Neuronal stem cell (in vitro differentiated cells): ENCODE data around the gene RGSL1. TPM values are rescaled to one million over a fixed set of nuclear protein-coding genes. Genes with fewer than 3 reads are reported as not detected.
A peak's percentile ranks its signal among the peaks of the same experiment; 100 is the strongest.

ENCODE experiments used
- DNase-seq: peaks from one replicate; pipeline ENCODE4 v3.0.0-alpha.2; 2013; ENCODE audit warnings: low spot score
- H2AFZ ChIP-seq: one replicate; pipeline ENCODE4 v1.6.1; 2013; ENCODE audit warnings: mild to moderate bottlenecking, low read length, inconsistent platforms
- H2AK5ac ChIP-seq: 2 replicates; pipeline ENCODE4 v1.6.1; 2013; ENCODE audit warnings: low read depth, mild to moderate bottlenecking, inconsistent platforms, low read length, moderate library complexity, mixed read lengths
- H2BK120ac ChIP-seq: 2 replicates; pipeline ENCODE4 v1.6.1; 2013; ENCODE audit warnings: low read depth, mild to moderate bottlenecking, inconsistent platforms, low read length, moderate library complexity, mixed read lengths
- H2BK12ac ChIP-seq: one replicate; pipeline ENCODE4 v1.6.1; 2013; ENCODE audit warnings: low read length, inconsistent platforms
- H2BK15ac ChIP-seq: 2 replicates; pipeline ENCODE4 v1.6.1; 2013; ENCODE audit warnings: mild to moderate bottlenecking, low read length, inconsistent platforms, mixed read lengths
- H2BK5ac ChIP-seq: one replicate; pipeline ENCODE4 v1.6.1; 2013; ENCODE audit warnings: inconsistent platforms, mild to moderate bottlenecking, low read length, moderate library complexity
- H3K14ac ChIP-seq: one replicate; pipeline ENCODE4 v1.6.1; 2013; ENCODE audit warnings: low read length, inconsistent platforms
- H3K18ac ChIP-seq: 2 replicates; pipeline ENCODE4 v1.6.1; 2013; ENCODE audit warnings: low read length, inconsistent platforms
- H3K23ac ChIP-seq: 2 replicates; pipeline ENCODE4 v1.6.1; 2013; ENCODE audit warnings: low read depth, mild to moderate bottlenecking, mixed read lengths, low read length, inconsistent platforms; ENCODE audit not compliant: poor library complexity
- H3K27ac ChIP-seq: replicated peaks from 3 replicates; pipeline ENCODE4 v1.5.1; 2013; ENCODE audit warnings: low read length, inconsistent platforms
- H3K27me3 ChIP-seq, 3 experiments: 2 replicates each; pipeline ENCODE4 v1.6.1; 2013; ENCODE audit warnings: low read length in 3 of 3, mild to moderate bottlenecking in 2 of 3, inconsistent platforms in 1 of 3, low read depth in 1 of 3, mixed read lengths in 1 of 3, moderate library complexity in 1 of 3; ENCODE audit not compliant: control insufficient read depth in 3 of 3, insufficient read depth in 3 of 3
- H3K36me3 ChIP-seq, 2 donors: replicated peaks in 1 of 2; 2 replicates each; pipeline ENCODE4 v1.6.1; 2013; ENCODE audit warnings: low read length in 2 of 2; ENCODE audit not compliant: control insufficient read depth in 2 of 2, insufficient read depth in 2 of 2
- H3K4ac ChIP-seq: 2 replicates; pipeline ENCODE4 v1.6.1; 2013; ENCODE audit warnings: inconsistent platforms, mild to moderate bottlenecking, low read length, moderate library complexity
- H3K4me1 ChIP-seq, 2 donors: 1 replicate in 1 of 2; 2 replicates in 1 of 2; pipeline ENCODE4 v1.6.1; 2013; ENCODE audit warnings: low read length in 2 of 2, low read depth in 1 of 2; ENCODE audit not compliant: control insufficient read depth in 2 of 2, insufficient read depth in 1 of 2
- H3K4me2 ChIP-seq: one replicate; pipeline ENCODE4 v1.6.1; 2013; ENCODE audit warnings: mild to moderate bottlenecking, low read length, inconsistent platforms; ENCODE audit not compliant: insufficient read depth, poor library complexity, severe bottlenecking
- H3K4me3 ChIP-seq, 2 donors: 2 replicates each; pipeline ENCODE4 v1.5.1; 2013; ENCODE audit warnings: low read length in 2 of 2, mild to moderate bottlenecking in 2 of 2, inconsistent platforms in 1 of 2, moderate library complexity in 1 of 2
- H3K79me1 ChIP-seq: one replicate; pipeline ENCODE4 v1.6.1; 2013; ENCODE audit warnings: low read depth, mild to moderate bottlenecking, inconsistent platforms, low read length, moderate library complexity
- H3K9ac ChIP-seq: one replicate; pipeline ENCODE4 v1.6.1; 2013; ENCODE audit warnings: mild to moderate bottlenecking, low read depth, low read length, inconsistent platforms; ENCODE audit not compliant: poor library complexity
- H3K9me3 ChIP-seq, 2 donors: replicated peaks in 1 of 2; 2 replicates each; pipeline versions ENCODE3 to v1.6.1; 2013; ENCODE audit warnings: low read length in 2 of 2, mild to moderate bottlenecking in 2 of 2, inconsistent platforms in 1 of 2, low read depth in 1 of 2, mixed read lengths in 1 of 2, moderate library complexity in 1 of 2; ENCODE audit not compliant: control insufficient read depth in 2 of 2, insufficient read depth in 1 of 2
- H4K8ac ChIP-seq: one replicate; pipeline ENCODE4 v1.6.1; 2013; ENCODE audit warnings: low read depth, mild to moderate bottlenecking, inconsistent platforms, low read length, moderate library complexity
- H4K91ac ChIP-seq: one replicate; pipeline ENCODE4 v1.6.1; 2013; ENCODE audit warnings: low read length, low read depth, mild to moderate bottlenecking, inconsistent platforms; ENCODE audit not compliant: poor library complexity
- WGBS, 2 donors: extraction: QIAGEN DNeasy Blood & Tissue Kit; methylation state at CpG; one replicate each; pipeline ENCODE4 v1.1.7; 2013; ENCODE audit warnings: missing lambda C conversion rate in 2 of 2, mixed read lengths in 1 of 2; ENCODE audit not compliant: insufficient read length in 2 of 2, insufficient replicate concordance in 1 of 2; ENCODE audit errors: extremely low coverage in 2 of 2; 5-methylcytosine and 5-hydroxymethylcytosine counted together
- polyA plus RNA-seq, 2 experiments: library from polyadenylated mRNA; stranded (reverse); fragments of 200-250 nt; gene quantifications; one replicate each; pipeline ENCODE4 v1.2.3, GENCODE V29; 2013

Gene RGSL1
- polyA plus RNA-seq (2013, experiment 1 of 2), result not detected
- not detected for polyA plus RNA-seq (2013, experiment 2 of 2)

- no peak within 1 kb of the TSS for H2AFZ ChIP-seq
- no peaks in the 10 kb centered on the region for H3K9me3 ChIP-seq
- no peaks in the 10 kb centered on the region for H3K27me3 ChIP-seq
- H4K91ac ChIP-seq, result no peak within 1 kb of the TSS
- no peak within 1 kb of the TSS for H3K14ac ChIP-seq
- no peaks in the 10 kb centered on the region for H3K79me1 ChIP-seq
- H3K9ac ChIP-seq, result no peak within 1 kb of the TSS
- no peak within 1 kb of the TSS for H2BK15ac ChIP-seq
- no peak within 1 kb of the TSS for H3K4me3 ChIP-seq
- H3K36me3 ChIP-seq, result no peaks in the 10 kb centered on the region
- no peak within 1 kb of the TSS for H2BK5ac ChIP-seq
- H3K4ac ChIP-seq, result no peak within 1 kb of the TSS
- no peak within 1 kb of the TSS for H3K18ac ChIP-seq
- no peak within 1 kb of the TSS for H3K23ac ChIP-seq
- no peak within 1 kb of the TSS for H4K8ac ChIP-seq
- no peak for DNase-seq
- no peak within 1 kb of the TSS for H3K27ac ChIP-seq
- H2BK120ac ChIP-seq, result no peak within 1 kb of the TSS
- no peaks in the 10 kb centered on the region for H3K4me1 ChIP-seq
- no peak within 1 kb of the TSS for H2AK5ac ChIP-seq
- H2BK12ac ChIP-seq, result no peak within 1 kb of the TSS
- H3K4me2 ChIP-seq, result no peak within 1 kb of the TSS
Observed at GRCh38 chr1:182450087-182450486, at the start of gene RGSL1. RGSL1 (plus strand) TSS chr1:182450146; CDS start chr1:182450166, 20 bp downstream.

GRCh38 chr1:182400567-182400966 is 49.4 kb upstream of the RGSL1 start, which contains the start of gene TEDDM1:
TEDDM1 (minus strand) TSS chr1:182400667; CDS start chr1:182400485, 182 bp downstream.
- no CpG with 5 or more reads among the region's 4 CpGs for WGBS, 2 donors

GRCh38 chr1:182404781-182405180 is 45.2 kb upstream of the RGSL1 start:
- Histone ChIP-seq H3K4me1 (peaks cover 0 to 2% of the 10 kb centered on the region in 2 donors), H3K14ac (no peak overlapping the region), H3K18ac (no peak overlapping the region), H3K23ac (no peak overlapping the region), H3K4me3 (no peak overlapping the region), H3K27ac (no peak overlapping the region), H3K27me3 (peaks cover 0 to 24% (median 0%) of the 10 kb centered on the region in 3 experiments), H3K36me3 (no peaks in the 10 kb centered on the region), H2BK120ac (no peak overlapping the region), H2AK5ac (no peak overlapping the region), H4K91ac (no peak overlapping the region), H2BK12ac (no peak overlapping the region), H3K4ac (no peak overlapping the region), H3K9me3 (peaks cover 0 to 3% of the 10 kb centered on the region in 2 donors), H3K79me1 (no peaks in the 10 kb centered on the region), H2BK5ac (no peak overlapping the region), H2BK15ac (no peak overlapping the region), H2AFZ (no peak overlapping the region), H3K4me2 (no peak overlapping the region), H3K9ac (no peak overlapping the region), H4K8ac (no peak overlapping the region)
- no peak for DNase-seq
- no CpG with 5 or more reads among the region's 1 CpG for WGBS, 2 donors

More at GRCh38 chr1:182400567-182400966, 49.4 kb upstream of the RGSL1 start, which contains the start of gene TEDDM1:
- no peak within 1 kb of the TSS for H3K4ac ChIP-seq
- no peaks in the 10 kb centered on the region for H3K36me3 ChIP-seq
- H4K8ac ChIP-seq, result no peak within 1 kb of the TSS
- H4K91ac ChIP-seq, result no peak within 1 kb of the TSS
- no peak within 1 kb of the TSS for H2BK12ac ChIP-seq
- no peak within 1 kb of the TSS for H2BK15ac ChIP-seq
- H3K18ac ChIP-seq, result peak within 1 kb of the TSS; percentile 54
- H3K27ac ChIP-seq, result no peak within 1 kb of the TSS
- H3K4me2 ChIP-seq, result no peak within 1 kb of the TSS
- no peak within 1 kb of the TSS for H3K14ac ChIP-seq
- H3K23ac ChIP-seq, result peak within 1 kb of the TSS; percentile 43
- H2BK120ac ChIP-seq, result no peak within 1 kb of the TSS
- no peak within 1 kb of the TSS for H2BK5ac ChIP-seq
- H3K9ac ChIP-seq, result no peak within 1 kb of the TSS
- no peak within 1 kb of the TSS for H2AK5ac ChIP-seq
- no peak within 1 kb of the TSS for H2AFZ ChIP-seq
- peaks cover 0 to 3% of the 10 kb centered on the region in 2 donors for H3K9me3 ChIP-seq
- no peak within 1 kb of the TSS for H3K4me3 ChIP-seq
- H3K79me1 ChIP-seq, result no peaks in the 10 kb centered on the region
- peaks cover 2% of the 10 kb centered on the region in 2 donors for H3K4me1 ChIP-seq
- peaks cover 0 to 11% (median 0%) of the 10 kb centered on the region in 3 experiments for H3K27me3 ChIP-seq
- no peak for DNase-seq

- Histone ChIP-seq H4K8ac (no peak overlapping the region), H2BK5ac (no peak overlapping the region), H2AK5ac (no peak overlapping the region), H3K27me3 (peaks cover 0 to 19% (median 0%) of the 10 kb centered on the region in 3 experiments), H3K4me3 (no peak overlapping the region), H2AFZ (no peak overlapping the region), H3K23ac (no peak overlapping the region), H3K4ac (no peak overlapping the region), H2BK120ac (no peak overlapping the region), H4K91ac (no peak overlapping the region), H3K36me3 (no peaks in the 10 kb centered on the region), H3K14ac (no peak overlapping the region), H3K79me1 (no peaks in the 10 kb centered on the region), H3K4me1 (peaks cover 0 to 2% of the 10 kb centered on the region in 2 donors), H3K27ac (no peak overlapping the region), H2BK15ac (no peak overlapping the region), H3K9me3 (peaks cover 0 to 3% of the 10 kb centered on the region in 2 donors), H3K4me2 (no peak overlapping the region), H2BK12ac (no peak overlapping the region), H3K18ac (no peak overlapping the region), H3K9ac (no peak overlapping the region)
- DNase-seq, result no peak
- no CpG with 5 or more reads among the region's 1 CpG for WGBS, 2 donors
Observed at GRCh38 chr1:182405578-182405977, 44.4 kb upstream of the RGSL1 start.
